HepG2 (cell line): Measurements from ENCODE around the gene PSORS1C1. TPM values are rescaled to one million over a fixed set of nuclear protein-coding genes. Genes with fewer than 3 reads are reported as not detected.

Source experiments
- ATAC-seq: fragments of 200-7000 bp; cut with Tn5 transposase; 3 replicates; pipeline ENCODE4 v1.9.1; 2020; ENCODE audit warnings: mild to moderate bottlenecking, moderate library complexity
- BruUV-seq: library from RNA; stranded (reverse); fragments of 400-500 nt; replicated peaks from 2 replicates; lab custom pipeline; 2021; lab: Mats Ljungman, UMichigan
- CTCF ChIA-PET: fragments of 300-600 bp; formaldehyde crosslinking; extraction: SDS; loops from one replicate; lab custom pipeline; 2021; ENCODE audit warnings: low total read pairs, inconsistent platforms, low intra/inter-chr PET ratio; lab: Yijun Ruan, JAX
- POLR2A ChIA-PET: fragments of 350-600 bp; sonication (Branson Sonifier 250); formaldehyde crosslinking; loops from one replicate; lab custom pipeline; 2020; ENCODE audit warnings: antibody characterized with exemption, inconsistent platforms; lab: Yijun Ruan, JAX
- DNase-seq: peaks from one replicate; pipeline ENCODE4 v3.0.0-alpha.2; 2015; ENCODE audit warnings: low spot score
- FAIRE-seq: peaks from 3 replicates; lab custom pipeline; 2011; peaks lifted over from hg19 to GRCh38; lab: Jason Lieb, UNC
- H2AFZ ChIP-seq: one replicate; pipeline ENCODE4 v1.6.1; 2011; ENCODE audit warnings: low read length, inconsistent platforms
- H3K27ac ChIP-seq: fragments of 300-600 bp; 3 replicates; pipeline ENCODE4 v1.8.0; 2011; ENCODE audit warnings: mixed run types, mild to moderate bottlenecking, mixed read lengths, low read length, inconsistent platforms; ENCODE audit not compliant: insufficient read depth; ENCODE audit errors: extremely low read length
- H3K27me3 ChIP-seq, 2 experiments: fragments of 200-600 bp in 1 of 2; 2 replicates in 1 of 2; 3 replicates in 1 of 2; pipeline versions ENCODE4 v1.6.0 to v1.8.0; 2011; ENCODE audit warnings: low read length in 2 of 2, mild to moderate bottlenecking in 2 of 2, moderate library complexity in 2 of 2, inconsistent platforms in 1 of 2; ENCODE audit not compliant: insufficient read depth in 2 of 2, control insufficient read depth in 1 of 2
- H3K36me3 ChIP-seq, 2 experiments: fragments of 200-600 bp in 1 of 2; replicated peaks in 1 of 2; 2 replicates in 1 of 2; 3 replicates in 1 of 2; pipeline versions ENCODE4 v1.5.1 to v1.8.0; 2011; ENCODE audit warnings: low read length in 2 of 2, inconsistent platforms in 1 of 2; ENCODE audit not compliant: insufficient read depth in 2 of 2, control insufficient read depth in 1 of 2
- H3K4me1 ChIP-seq: 2 replicates; pipeline ENCODE4 v1.5.1; 2012; ENCODE audit warnings: low read length, inconsistent platforms; ENCODE audit not compliant: insufficient read depth
- H3K4me2 ChIP-seq: 2 replicates; pipeline ENCODE4 v1.6.0; 2011; ENCODE audit warnings: low read depth, low read length, inconsistent platforms
- H3K4me3 ChIP-seq, 3 experiments: fragments of 200-600 bp in 1 of 3; sonication (generic), shearing (Covaris generic) in 1 of 3; replicated peaks in 1 of 3; 2 replicates each; pipeline ENCODE4 v1.5.1; 2011 to 2016; ENCODE audit warnings: low read length in 3 of 3, inconsistent platforms in 2 of 3, low read depth in 2 of 3, mild to moderate bottlenecking in 2 of 3, control low read depth in 1 of 3, mixed read lengths in 1 of 3; ENCODE audit not compliant: insufficient read depth in 1 of 3
- H3K79me2 ChIP-seq: one replicate; pipeline ENCODE4 v1.6.1; 2011; ENCODE audit warnings: low read length, inconsistent platforms; ENCODE audit not compliant: insufficient read depth
- H3K9ac ChIP-seq: 2 replicates; pipeline ENCODE4 v1.6.0; 2011; ENCODE audit warnings: mild to moderate bottlenecking, low read depth, low read length, inconsistent platforms; ENCODE audit not compliant: insufficient read depth
- H3K9me3 ChIP-seq: 2 replicates; pipeline ENCODE4 v1.5.1; 2012; ENCODE audit warnings: mild to moderate bottlenecking, low read length
- H4K20me1 ChIP-seq: 2 replicates; pipeline ENCODE4 v1.6.0; 2011; ENCODE audit warnings: inconsistent platforms, mild to moderate bottlenecking, low read length, moderate library complexity; ENCODE audit not compliant: insufficient read depth
- GMEB2 ChIP-seq: IDR thresholded peaks from 2 replicates; pipeline ENCODE4 v1.6.1; 2016; ENCODE audit warnings: missing biosample characterization, missing genetic modification reagents, low read depth
- HDAC1 ChIP-seq: sonication (generic); formaldehyde crosslinking; IDR thresholded peaks from 2 replicates; pipeline ENCODE4 v1.5.1; 2020; ENCODE audit warnings: mild to moderate bottlenecking, missing genetic modification reagents
- ISL2 ChIP-seq: sonication (generic); formaldehyde crosslinking; IDR thresholded peaks from 2 replicates; pipeline ENCODE4 v1.5.0; 2020; ENCODE audit warnings: missing genetic modification reagents
- MAFF ChIP-seq: IDR thresholded peaks from 2 replicates; pipeline ENCODE4 v1.6.1; 2011; ENCODE audit warnings: low read depth, low read length, improper control_type of control experiment
- NCOR1 ChIP-seq: fragments of 200-600 bp; sonication (generic); IDR thresholded peaks from 2 replicates; pipeline ENCODE4 v1.7.0; 2017; ENCODE audit warnings: antibody characterized with exemption, low read length, borderline replicate concordance
- SAP130 ChIP-seq: IDR thresholded peaks from 2 replicates; pipeline ENCODE4 v1.6.1; 2016; ENCODE audit warnings: low read depth
- SIX1 ChIP-seq: sonication (generic); formaldehyde crosslinking; IDR thresholded peaks from 2 replicates; pipeline ENCODE4 v1.4.0; 2020; ENCODE audit warnings: missing genetic modification reagents, borderline replicate concordance
- SNAI1 ChIP-seq: sonication (generic); formaldehyde crosslinking; IDR thresholded peaks from 2 replicates; pipeline ENCODE4 v1.5.0; 2020; ENCODE audit warnings: mild to moderate bottlenecking, missing genetic modification reagents, borderline replicate concordance
- TGIF2 ChIP-seq: IDR thresholded peaks from 2 replicates; pipeline ENCODE4 v1.6.1; 2016; ENCODE audit warnings: control low read depth, missing compliant biosample characterization
- WIZ ChIP-seq: sonication (generic); formaldehyde crosslinking; IDR thresholded peaks from 2 replicates; pipeline ENCODE4 v1.5.1; 2020; ENCODE audit warnings: mild to moderate bottlenecking, missing genetic modification reagents
- ZNF230 ChIP-seq: sonication (generic); formaldehyde crosslinking; IDR thresholded peaks from 2 replicates; pipeline ENCODE4 v1.4.0; 2020; ENCODE audit warnings: mild to moderate bottlenecking, missing genetic modification reagents
- ZNF317 ChIP-seq: sonication (generic); formaldehyde crosslinking; IDR thresholded peaks from 2 replicates; pipeline ENCODE4 v1.5.0; 2020; ENCODE audit warnings: mild to moderate bottlenecking, missing genetic modification reagents
- ZNF446 ChIP-seq: sonication (generic); formaldehyde crosslinking; IDR thresholded peaks from 2 replicates; pipeline ENCODE4 v1.5.0; 2020; ENCODE audit warnings: mild to moderate bottlenecking, missing genetic modification reagents
- ZNF891 ChIP-seq: sonication (generic); formaldehyde crosslinking; IDR thresholded peaks from 2 replicates; pipeline ENCODE4 v1.5.0; 2020; ENCODE audit warnings: mild to moderate bottlenecking, missing genetic modification reagents
- ZSCAN29 ChIP-seq: sonication (generic); formaldehyde crosslinking; conservative IDR thresholded peaks from 2 replicates; pipeline ENCODE4 v1.4.0; 2020; ENCODE audit warnings: mild to moderate bottlenecking, missing genetic modification reagents
- WGBS: methylation state at CpG from one replicate; pipeline ENCODE4 v1.1.6; 2017; ENCODE audit warnings: low lambda C conversion rate; 5-methylcytosine and 5-hydroxymethylcytosine counted together
- in situ Hi-C: cut with HindIII; loops from 2 replicates; pipeline ENCODE4 v1.10.0; 2017; ENCODE audit warnings: low pct_unique_long_range_greater_than_20kb; ENCODE audit not compliant: extremely low pct_ligation_motif_present
- intact Hi-C: fragments of 100-400 bp; cut with micrococcal nuclease; formaldehyde crosslinking; loops from one replicate; pipeline ENCODE4 v1.10.0; 2022; ENCODE audit not compliant: unreplicated experiment
- polyA plus RNA-seq, 8 experiments: library from polyadenylated mRNA; depleted of rRNA in 3 of 8; stranded (reverse) in 7 of 8; unstranded in 1 of 8; fragments of >200 nt; fragmentation: Illumina TruSeq in 4 of 8; extraction: Trizol in 4 of 8; gene quantifications; 2 replicates each; pipeline versions ENCODE4 v1.2.1 to v1.2.3, GENCODE V29; 2011 to 2016; ENCODE audit warnings: low read depth in 4 of 8, missing spikeins in 1 of 8, mixed read lengths in 1 of 8; ENCODE audit not compliant: insufficient read depth in 1 of 8
- total RNA-seq, 5 experiments: library from RNA; depleted of rRNA; stranded (reverse); fragments of >200 nt; fragmentation: Illumina TruSeq; extraction: Trizol; gene quantifications; 2 replicates each; pipeline ENCODE4 v1.2.3, GENCODE V29; 2016; ENCODE audit warnings: low read depth in 1 of 5

The PSORS1C1 gene
- total and polyA plus RNA-seq, 2 of the 13 experiments (the other 11 are each of a cell fraction or from before 2014, with no cell fraction given), result 0.01 to 0.02 TPM

GRCh38 chr6:31122791-31123706 lies 8.4 kb downstream of the PSORS1C1 start (continued):
- peak; percentile 43 for TF ChIP-seq SAP130 (CRISPR knock-in tag)
- peak; percentile 22 for TF ChIP-seq ZNF891

GRCh38 chr6:31125162-31125561 lies 10.6 kb downstream of the PSORS1C1 start:
- Histone ChIP-seq H3K4me2 (no peak overlapping the region), H3K79me2 (no peaks in the 10 kb centered on the region), H3K36me3 (no peaks in the 10 kb centered on the region), H3K4me1 (peaks cover 7% of the 10 kb centered on the region), H3K27ac (no peak overlapping the region), H3K9ac (no peak overlapping the region), H4K20me1 (no peaks in the 10 kb centered on the region), H3K27me3 (peaks cover 1 to 49% of the 10 kb centered on the region in 2 experiments; a peak in 3 of 5 replicates), H2AFZ (no peak overlapping the region), H3K9me3 (no peaks in the 10 kb centered on the region), H3K4me3 (no peak overlapping the region)
- no peak for TF ChIP-seq ZNF317
- no peak for TF ChIP-seq HDAC1 (CRISPR knock-in tag)
- no peak for TF ChIP-seq ISL2 (CRISPR knock-in tag)
- TF ChIP-seq ZNF446 (CRISPR knock-in tag), result no peak
- no peak for TF ChIP-seq WIZ (CRISPR knock-in tag)
- no peak for TF ChIP-seq SNAI1 (CRISPR knock-in tag)
- TF ChIP-seq MAFF, result no peak
- TF ChIP-seq NCOR1, result no peak
- TF ChIP-seq SIX1 (CRISPR knock-in tag), result no peak
- TF ChIP-seq GMEB2 (CRISPR knock-in tag), result no peak
- TF ChIP-seq ZNF230 (CRISPR knock-in tag), result no peak
- TF ChIP-seq TGIF2 (CRISPR knock-in tag), result no peak
- no peak for TF ChIP-seq ZSCAN29 (CRISPR knock-in tag)
- ChIA-PET POLR2A (no interaction called here), CTCF (no interaction called here)
- FAIRE-seq (no peak), DNase-seq (no peak), ATAC-seq (no peak)
- in situ Hi-C loops (no loop called here), intact Hi-C loops (no loop called here)
- no TSS peak for BruUV-seq
- 22% methylated on average over 8 of the region's 8 CpGs for WGBS
